ENCODE results near the gene SCAANT1. TPM values are rescaled to one million over a fixed set of nuclear protein-coding genes. Genes with fewer than 3 reads are reported as not detected.

SCAANT1 gene
- total RNA-seq, 1 donor from 2014 or later, result not detected

- peak overlapping the region; percentile 31 for H3K27ac Mint-ChIP-seq (ENCODE audit: unreplicated experiment)
- no peak for TF ChIP-seq CTCF (IDR thresholded peaks at IDR 0.05)
- DNase-seq (ENCODE audit: extremely low spot score, unreplicated experiment), result no peak
- no peaks in the 10 kb centered on the region for H3K27me3 Mint-ChIP-seq (ENCODE audit: unreplicated experiment)
- no peaks in the 10 kb centered on the region for H3K9me3 Mint-ChIP-seq (ENCODE audit: unreplicated experiment)
- H3K4me1 Mint-ChIP-seq (ENCODE audit: unreplicated experiment), result peaks cover 33% of the 10 kb centered on the region
- H3K4me3 Mint-ChIP-seq (ENCODE audit: unreplicated experiment), result no peak overlapping the region
- H3K36me3 Mint-ChIP-seq (ENCODE audit: unreplicated experiment), result peaks cover 13% of the 10 kb centered on the region
Measured at GRCh38 chr3:63895422-63896189, 16.6 kb downstream of the SCAANT1 start.

GRCh38 chr3:63892773-63893352, 19.3 kb downstream of the SCAANT1 start:
- no peak overlapping the region for H3K27ac Mint-ChIP-seq (ENCODE audit: unreplicated experiment)
- no peaks in the 10 kb centered on the region for H3K9me3 Mint-ChIP-seq (ENCODE audit: unreplicated experiment)
- no peak for TF ChIP-seq CTCF (IDR thresholded peaks at IDR 0.05)
- no peak overlapping the region for H3K4me3 Mint-ChIP-seq (ENCODE audit: unreplicated experiment)
- no peak for DNase-seq (ENCODE audit: extremely low spot score, unreplicated experiment)
- H3K27me3 Mint-ChIP-seq (ENCODE audit: unreplicated experiment), result no peaks in the 10 kb centered on the region
- H3K36me3 Mint-ChIP-seq (ENCODE audit: unreplicated experiment), result no peaks in the 10 kb centered on the region
- peaks cover 33% of the 10 kb centered on the region for H3K4me1 Mint-ChIP-seq (ENCODE audit: unreplicated experiment)

GRCh38 chr3:63891518-63891917, 20.7 kb downstream of the SCAANT1 start:
- Mint-ChIP-seq H3K9me3 (ENCODE audit: unreplicated experiment) (no peaks in the 10 kb centered on the region), H3K4me3 (ENCODE audit: unreplicated experiment) (no peak overlapping the region), H3K36me3 (ENCODE audit: unreplicated experiment) (no peaks in the 10 kb centered on the region), H3K27ac (ENCODE audit: unreplicated experiment) (no peak overlapping the region), H3K27me3 (ENCODE audit: unreplicated experiment) (no peaks in the 10 kb centered on the region), H3K4me1 (ENCODE audit: unreplicated experiment) (peaks cover 27% of the 10 kb centered on the region)
- no peak for DNase-seq (ENCODE audit: extremely low spot score, unreplicated experiment)
- no peak for TF ChIP-seq CTCF (IDR thresholded peaks at IDR 0.05)

GRCh38 chr3:63886858-63887257, 25.3 kb downstream of the SCAANT1 start:
- H3K9me3 Mint-ChIP-seq (ENCODE audit: unreplicated experiment), result no peaks in the 10 kb centered on the region
- H3K27me3 Mint-ChIP-seq (ENCODE audit: unreplicated experiment), result no peaks in the 10 kb centered on the region
- TF ChIP-seq CTCF (IDR thresholded peaks at IDR 0.05), result no peak
- DNase-seq (ENCODE audit: extremely low spot score, unreplicated experiment), result no peak
- no peak overlapping the region for H3K4me3 Mint-ChIP-seq (ENCODE audit: unreplicated experiment)
- peaks cover 14% of the 10 kb centered on the region for H3K4me1 Mint-ChIP-seq (ENCODE audit: unreplicated experiment)
- no peaks in the 10 kb centered on the region for H3K36me3 Mint-ChIP-seq (ENCODE audit: unreplicated experiment)
- H3K27ac Mint-ChIP-seq (ENCODE audit: unreplicated experiment), result peak overlapping the region; percentile 2

GRCh38 chr3:63880653-63881052, 31.5 kb downstream of the SCAANT1 start:
- no peaks in the 10 kb centered on the region for H3K9me3 Mint-ChIP-seq (ENCODE audit: unreplicated experiment)
- H3K36me3 Mint-ChIP-seq (ENCODE audit: unreplicated experiment), result no peaks in the 10 kb centered on the region
- no peak for TF ChIP-seq CTCF (IDR thresholded peaks at IDR 0.05)
- no peak for DNase-seq (ENCODE audit: extremely low spot score, unreplicated experiment)
- no peaks in the 10 kb centered on the region for H3K27me3 Mint-ChIP-seq (ENCODE audit: unreplicated experiment)
- H3K27ac Mint-ChIP-seq (ENCODE audit: unreplicated experiment), result no peak overlapping the region
- H3K4me1 Mint-ChIP-seq (ENCODE audit: unreplicated experiment), result peaks cover 24% of the 10 kb centered on the region
- no peak overlapping the region for H3K4me3 Mint-ChIP-seq (ENCODE audit: unreplicated experiment)

All from osteocyte (in vitro differentiated cells).